Measurements from ENCODE around the gene CDR2.

DNA sequence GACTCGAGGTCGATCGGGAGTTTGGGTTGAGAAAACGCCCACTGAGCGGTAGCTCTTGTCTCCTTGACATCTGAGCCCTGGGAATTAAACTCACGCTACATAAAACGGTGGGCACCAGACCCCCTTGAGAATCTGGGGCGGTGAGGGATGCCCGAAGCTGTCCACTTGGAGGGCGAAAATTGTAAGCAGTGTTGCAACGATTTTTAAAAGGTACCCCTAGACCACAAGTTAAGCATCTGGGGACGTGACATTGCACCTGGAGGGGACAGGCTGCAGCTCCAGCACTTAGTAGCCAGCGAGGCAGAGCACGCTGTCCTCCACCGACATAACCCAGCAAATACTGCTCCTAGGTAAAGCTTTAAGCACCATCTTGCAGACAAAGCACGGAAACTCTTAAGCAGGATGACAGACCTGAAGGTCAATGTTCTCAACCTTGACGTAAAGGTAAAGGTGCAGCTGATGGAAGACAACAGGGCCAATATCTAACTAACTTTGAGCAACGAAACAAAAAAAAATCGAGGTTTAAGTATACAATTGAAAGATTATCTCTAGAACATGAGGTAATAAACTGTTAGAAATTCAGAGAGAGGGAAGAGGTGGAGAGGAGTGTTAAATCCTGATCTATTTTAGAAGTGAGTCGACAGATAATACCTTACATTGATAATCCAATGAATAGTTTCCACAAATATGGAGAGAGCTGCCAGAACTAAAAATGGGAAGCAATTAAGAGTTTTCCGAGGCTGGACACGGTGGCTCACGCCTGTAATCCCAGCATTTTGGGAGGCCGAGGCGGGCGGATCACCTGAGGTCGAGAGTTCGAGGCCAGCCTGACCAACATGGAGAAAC, 921 bp upstream of the CDR2 start:
- TF ChIP-seq, protein P1, sequence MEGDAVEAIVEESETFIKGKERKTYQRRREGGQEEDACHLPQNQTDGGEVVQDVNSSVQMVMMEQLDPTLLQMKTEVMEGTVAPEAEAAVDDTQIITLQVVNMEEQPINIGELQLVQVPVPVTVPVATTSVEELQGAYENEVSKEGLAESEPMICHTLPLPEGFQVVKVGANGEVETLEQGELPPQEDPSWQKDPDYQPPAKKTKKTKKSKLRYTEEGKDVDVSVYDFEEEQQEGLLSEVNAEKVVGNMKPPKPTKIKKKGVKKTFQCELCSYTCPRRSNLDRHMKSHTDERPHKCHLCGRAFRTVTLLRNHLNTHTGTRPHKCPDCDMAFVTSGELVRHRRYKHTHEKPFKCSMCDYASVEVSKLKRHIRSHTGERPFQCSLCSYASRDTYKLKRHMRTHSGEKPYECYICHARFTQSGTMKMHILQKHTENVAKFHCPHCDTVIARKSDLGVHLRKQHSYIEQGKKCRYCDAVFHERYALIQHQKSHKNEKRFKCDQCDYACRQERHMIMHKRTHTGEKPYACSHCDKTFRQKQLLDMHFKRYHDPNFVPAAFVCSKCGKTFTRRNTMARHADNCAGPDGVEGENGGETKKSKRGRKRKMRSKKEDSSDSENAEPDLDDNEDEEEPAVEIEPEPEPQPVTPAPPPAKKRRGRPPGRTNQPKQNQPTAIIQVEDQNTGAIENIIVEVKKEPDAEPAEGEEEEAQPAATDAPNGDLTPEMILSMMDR (IDR thresholded peaks at IDR 0.05), result no peak
- no peak for TF ChIP-seq EZH2 (IDR thresholded peaks at IDR 0.05; ENCODE audit: borderline replicate concordance, insufficient read depth, low read depth, low read length, poor library complexity, severe bottlenecking)
